Measurements from ENCODE around the gene PDCD6IP.
"Not testable (repeated sequence)": the region's sequence is repeated elsewhere in the genome, so short reads cannot be mapped to it uniquely, and the experiment has no call there.

The PDCD6IP gene, protein sequence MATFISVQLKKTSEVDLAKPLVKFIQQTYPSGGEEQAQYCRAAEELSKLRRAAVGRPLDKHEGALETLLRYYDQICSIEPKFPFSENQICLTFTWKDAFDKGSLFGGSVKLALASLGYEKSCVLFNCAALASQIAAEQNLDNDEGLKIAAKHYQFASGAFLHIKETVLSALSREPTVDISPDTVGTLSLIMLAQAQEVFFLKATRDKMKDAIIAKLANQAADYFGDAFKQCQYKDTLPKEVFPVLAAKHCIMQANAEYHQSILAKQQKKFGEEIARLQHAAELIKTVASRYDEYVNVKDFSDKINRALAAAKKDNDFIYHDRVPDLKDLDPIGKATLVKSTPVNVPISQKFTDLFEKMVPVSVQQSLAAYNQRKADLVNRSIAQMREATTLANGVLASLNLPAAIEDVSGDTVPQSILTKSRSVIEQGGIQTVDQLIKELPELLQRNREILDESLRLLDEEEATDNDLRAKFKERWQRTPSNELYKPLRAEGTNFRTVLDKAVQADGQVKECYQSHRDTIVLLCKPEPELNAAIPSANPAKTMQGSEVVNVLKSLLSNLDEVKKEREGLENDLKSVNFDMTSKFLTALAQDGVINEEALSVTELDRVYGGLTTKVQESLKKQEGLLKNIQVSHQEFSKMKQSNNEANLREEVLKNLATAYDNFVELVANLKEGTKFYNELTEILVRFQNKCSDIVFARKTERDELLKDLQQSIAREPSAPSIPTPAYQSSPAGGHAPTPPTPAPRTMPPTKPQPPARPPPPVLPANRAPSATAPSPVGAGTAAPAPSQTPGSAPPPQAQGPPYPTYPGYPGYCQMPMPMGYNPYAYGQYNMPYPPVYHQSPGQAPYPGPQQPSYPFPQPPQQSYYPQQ

DNA sequence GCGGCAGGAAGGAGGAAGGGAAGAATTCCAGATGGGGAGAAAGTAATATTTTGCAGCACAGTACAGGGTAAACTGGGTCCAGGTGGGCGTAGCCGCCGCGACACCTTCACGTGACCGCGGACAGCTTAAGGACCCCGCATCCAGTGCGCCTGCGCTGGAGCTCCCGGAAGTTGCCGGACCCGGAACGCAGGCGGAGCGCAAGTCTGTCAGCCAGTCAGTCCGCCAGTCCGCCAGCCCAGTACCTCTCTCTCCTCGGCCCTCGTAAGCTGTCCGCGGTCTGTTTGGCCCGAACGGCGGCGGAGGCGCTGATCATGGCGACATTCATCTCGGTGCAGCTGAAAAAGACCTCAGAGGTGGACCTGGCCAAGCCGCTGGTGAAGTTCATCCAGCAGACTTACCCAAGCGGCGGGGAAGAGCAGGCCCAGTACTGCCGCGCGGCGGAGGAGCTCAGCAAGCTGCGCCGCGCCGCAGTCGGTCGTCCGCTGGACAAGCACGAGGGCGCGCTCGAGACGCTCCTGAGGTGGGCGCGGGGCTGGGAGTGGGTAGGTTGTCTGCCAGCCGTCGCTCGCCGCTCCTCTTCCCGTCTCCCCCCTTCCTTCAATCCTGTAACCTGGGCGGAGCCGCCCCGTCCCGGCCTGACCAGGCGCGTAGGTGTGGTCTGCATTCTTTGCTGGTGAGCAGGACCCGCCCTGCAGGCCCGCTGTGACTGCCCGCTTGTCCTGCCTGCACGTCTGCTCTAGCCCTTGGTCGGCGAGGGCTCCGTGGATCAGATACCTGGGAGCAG, at the start of gene PDCD6IP:
PDCD6IP (plus strand) TSS at position 213 of the 784 bp plus-strand sequence; CDS start at position 312, 99 bp downstream.
- peak; percentile 90 to 91 for DNase-seq

DNA sequence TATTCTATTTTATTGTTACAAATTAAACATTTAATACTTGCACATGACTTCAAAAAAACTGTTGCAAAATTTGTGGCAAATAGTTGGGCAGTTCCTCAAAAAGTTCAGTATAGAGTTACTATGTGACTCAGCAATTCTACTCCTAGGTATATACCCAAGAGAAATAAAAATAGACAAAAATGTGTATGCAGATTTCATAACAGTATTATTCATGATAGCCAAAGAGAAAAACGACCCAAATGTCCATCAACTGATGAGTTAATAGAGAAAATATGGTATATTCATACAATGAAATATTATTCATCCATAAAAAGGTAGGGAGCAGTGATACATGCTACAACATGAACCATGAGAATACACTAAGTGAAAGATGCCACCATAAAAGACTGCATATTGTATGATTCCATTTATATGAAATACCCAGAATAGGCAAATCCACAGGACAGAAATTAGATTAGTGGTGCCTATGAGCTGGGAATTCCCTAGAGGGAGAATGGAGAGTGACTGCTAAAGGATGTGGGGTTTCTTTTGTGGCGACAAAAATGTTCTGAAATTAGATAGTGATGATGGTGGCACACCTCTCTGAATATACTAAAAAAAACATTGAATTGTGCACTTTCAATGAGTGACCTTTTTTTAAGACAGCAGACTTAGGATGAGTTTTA, 48.8 kb upstream of the PDCD6IP start:
- no peak for DNase-seq

DNA sequence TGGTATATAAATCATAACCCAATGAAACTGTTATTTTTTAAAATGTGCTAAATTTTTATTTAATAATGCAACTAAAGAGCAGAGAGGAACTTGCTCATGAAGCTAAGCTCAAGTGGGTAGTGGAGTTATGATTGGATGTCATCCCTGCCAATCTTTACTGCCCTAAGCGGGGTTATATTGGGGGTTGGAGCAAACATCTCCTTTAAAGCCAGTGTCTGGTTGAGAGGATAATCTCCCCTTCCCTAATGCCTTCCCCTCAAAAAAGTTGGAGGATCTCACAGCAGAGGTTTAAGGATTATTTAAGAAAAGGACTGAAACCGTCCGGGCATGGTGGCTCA, 48.2 kb upstream of the PDCD6IP start:
- no peak for DNase-seq

DNA sequence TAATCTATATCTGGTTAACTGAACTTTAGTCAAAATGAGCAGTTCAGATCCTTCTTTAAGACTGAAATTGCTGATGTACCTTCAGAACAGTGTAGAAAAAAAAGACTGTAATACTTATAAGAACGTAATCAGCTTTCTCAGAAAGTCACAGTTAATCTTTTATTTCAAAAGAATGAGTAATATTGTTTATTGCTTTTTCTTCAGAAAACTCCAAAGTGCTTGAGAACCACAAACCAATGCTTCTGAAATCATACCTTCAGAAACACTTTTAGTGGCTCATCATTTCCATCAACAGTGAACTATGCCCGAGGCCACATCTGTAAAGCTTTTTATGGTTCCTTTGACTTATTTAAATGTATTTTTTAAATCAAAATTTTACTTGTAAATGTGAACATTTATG, 47.1 kb upstream of the PDCD6IP start:
- no peak for DNase-seq

DNA sequence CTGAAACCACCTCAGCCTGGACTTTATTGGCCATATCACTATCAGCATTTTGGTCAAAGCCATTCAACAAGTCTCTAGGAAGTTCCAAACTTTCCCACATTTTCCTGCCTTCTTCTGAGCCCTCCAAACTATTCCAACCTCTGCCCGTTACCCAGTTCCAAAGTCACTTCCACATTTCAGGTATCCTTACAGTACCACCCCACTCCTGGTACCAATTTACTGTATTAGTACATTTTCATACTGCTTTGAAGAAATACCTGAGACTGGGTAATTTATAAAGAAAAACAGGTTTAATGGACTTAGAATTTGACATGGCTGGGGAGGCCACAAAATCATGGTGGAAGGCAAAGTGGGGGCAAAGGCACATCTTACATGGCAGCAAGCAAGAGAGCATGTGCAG, 44.0 kb upstream of the PDCD6IP start:
- not testable (repeated sequence) for DNase-seq

DNA sequence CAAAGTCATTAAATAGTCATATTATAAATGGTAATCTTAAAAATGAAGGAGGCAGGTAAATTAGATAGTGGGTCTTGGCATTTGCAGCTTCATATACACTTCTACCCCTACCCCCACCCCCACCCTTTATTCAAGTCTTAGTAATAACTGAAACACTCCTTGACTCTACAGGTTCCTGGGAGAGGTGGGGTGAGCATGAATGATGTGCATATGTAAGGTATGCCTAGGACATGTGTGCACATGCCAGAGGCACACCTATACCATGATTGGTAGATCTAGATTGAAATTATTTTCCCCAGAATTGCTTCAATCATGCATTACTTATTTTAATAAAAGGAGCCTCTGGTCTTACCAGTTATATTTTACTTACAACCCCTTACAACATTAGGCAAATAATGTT, 40.1 kb upstream of the PDCD6IP start:
- DNase-seq = no peak

DNA sequence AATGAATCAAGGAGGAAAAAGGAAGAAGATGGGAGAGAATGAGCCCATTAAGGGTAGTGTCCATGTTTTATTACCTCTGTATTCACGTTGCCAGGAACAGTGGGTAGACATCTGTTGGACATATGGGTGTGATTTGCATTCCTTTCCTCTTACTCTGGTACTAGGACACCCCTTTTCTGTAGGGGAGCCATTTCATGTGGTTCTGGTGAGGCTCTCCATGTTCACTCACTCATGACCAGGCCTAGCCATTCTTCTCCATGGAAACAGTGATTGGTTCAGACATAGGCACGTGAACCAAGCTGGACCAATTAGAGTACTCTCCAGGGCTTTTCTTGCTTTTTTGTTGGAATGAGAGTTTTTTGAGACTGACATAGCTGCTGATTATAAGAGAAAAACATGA, 39.6 kb upstream of the PDCD6IP start:
- no peak for DNase-seq

DNA sequence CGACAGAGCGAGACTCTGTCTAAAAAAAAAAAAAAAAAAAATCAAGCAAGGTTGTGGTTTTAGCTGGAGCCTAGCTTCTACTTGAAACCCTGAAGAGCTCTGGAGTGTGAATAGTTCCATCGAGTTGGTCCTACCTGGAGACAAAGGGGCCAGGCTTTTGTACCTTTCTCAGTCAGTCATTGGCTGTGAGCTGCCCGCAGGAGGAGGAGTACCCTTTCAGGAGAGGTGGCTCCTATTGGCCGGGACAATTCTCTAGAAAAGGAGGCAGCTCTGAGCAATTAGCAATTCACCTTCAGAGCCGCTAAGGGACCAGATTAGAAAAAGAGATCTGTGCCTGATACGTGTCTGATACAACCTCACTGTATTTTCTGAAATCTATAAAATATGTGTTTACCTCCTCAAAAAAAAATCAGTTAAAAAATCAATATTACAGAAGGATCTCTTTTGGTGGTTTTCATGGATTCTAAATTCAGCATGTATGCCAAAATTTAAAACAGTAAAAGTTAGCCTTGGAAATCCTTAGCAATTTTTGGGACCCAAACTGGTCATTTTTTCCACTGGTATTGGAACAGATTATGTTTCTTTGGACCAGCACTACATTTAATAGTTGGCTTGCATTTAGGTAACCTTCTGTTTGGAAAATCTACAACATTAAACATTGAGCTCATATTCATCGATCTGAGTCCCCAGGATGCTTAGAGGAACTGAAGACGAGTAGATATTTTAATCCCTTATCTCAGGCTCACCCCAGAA, 29.7 kb upstream of the PDCD6IP start:
- no peak for DNase-seq

DNA sequence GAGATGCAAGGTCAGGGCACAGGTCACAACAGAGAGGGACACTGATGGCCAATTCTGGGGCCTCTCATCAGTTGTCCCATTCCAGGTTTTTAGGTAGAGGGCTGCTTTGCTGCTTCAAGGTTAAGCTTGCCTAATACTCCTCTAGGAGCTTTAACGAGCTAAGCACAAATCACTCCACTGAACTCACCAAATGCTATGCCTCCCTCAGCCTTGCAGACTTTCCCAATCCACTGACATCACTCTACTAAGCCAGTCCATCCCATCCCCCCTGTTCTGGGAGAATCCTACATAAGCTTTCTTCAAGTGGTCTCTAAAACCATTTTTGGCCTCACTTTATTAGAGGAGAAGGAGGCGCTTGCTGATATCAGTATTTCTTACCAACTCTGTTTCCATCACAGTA, 24.8 kb upstream of the PDCD6IP start:
- DNase-seq = no peak

DNA sequence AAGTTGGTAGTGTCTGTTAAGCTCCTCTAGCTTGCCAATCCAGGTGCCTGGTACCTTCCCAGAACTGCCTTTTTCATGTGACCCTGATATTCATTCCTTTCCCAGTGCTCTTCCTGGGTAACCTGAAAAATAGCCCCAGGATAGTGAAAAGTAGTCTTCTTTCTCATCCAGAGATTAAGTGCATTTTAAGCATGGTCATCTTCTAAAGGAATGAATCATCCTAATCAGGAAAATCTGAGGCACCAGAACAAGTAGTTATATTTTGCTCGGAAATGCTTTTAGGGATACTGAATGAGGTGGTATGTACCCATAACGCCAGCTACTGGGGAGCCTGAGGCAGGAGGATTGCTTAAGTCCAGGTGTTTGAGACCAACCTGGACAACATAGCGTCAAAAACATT, 23.1 kb upstream of the PDCD6IP start:
- no peak for DNase-seq

DNA sequence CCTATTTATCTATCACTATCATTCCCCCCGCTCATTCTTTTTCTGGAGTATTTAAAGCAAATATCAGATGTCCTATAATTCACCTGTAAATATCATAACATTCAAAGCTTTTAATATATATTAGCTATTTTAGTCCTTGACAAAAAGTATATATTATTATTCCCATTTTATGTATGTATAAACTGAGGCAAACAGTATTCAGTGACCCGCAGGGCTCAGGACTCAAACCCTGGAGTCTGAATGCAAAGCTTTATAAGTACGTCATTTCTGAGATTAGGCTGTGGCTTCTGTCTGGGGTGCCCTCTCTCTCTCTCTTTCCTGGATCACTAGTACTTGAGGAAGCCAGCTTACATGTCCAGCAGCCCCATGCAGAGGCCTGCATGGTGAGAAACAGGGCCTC, 20.4 kb upstream of the PDCD6IP start:
- DNase-seq = no peak

DNA sequence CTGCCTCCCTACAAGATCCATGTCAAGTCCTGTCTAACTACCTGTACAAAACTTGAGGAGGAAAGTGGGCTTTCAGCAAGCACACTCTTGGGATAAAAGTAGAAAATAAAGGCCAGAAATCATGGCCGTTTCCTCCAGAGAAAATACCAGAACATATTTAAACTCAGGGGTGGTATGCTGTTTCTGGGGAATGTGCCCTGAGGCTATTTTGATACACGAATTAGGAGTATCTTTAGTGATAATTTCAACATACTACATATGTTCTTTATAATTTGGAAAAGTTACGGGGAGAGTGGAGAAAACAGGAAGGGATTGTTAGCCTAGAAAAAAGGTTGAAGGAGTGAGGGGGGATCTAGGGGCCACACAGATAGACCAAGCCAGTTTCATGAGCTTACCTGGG, 18.7 kb upstream of the PDCD6IP start:
- no peak for DNase-seq

DNA sequence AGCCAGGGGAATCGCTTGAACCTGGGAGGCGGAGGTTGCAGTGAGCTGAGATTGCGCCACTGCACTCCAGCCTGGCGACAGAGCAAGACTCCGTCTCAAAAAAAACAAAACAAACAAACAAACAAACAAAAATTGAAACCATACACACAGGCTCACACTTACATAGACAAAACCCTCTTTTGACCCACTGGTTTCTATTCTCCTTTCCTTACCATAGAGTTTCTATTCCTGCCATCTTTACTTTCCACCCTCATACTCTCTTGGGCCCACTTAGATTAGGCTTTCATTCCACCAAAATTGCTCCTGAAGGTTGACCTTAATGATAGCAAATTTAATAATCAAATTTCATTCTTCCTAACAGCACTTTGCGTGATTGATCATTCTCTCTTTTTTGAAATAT, 17.0 kb upstream of the PDCD6IP start:
- DNase-seq = not testable (repeated sequence)

DNA sequence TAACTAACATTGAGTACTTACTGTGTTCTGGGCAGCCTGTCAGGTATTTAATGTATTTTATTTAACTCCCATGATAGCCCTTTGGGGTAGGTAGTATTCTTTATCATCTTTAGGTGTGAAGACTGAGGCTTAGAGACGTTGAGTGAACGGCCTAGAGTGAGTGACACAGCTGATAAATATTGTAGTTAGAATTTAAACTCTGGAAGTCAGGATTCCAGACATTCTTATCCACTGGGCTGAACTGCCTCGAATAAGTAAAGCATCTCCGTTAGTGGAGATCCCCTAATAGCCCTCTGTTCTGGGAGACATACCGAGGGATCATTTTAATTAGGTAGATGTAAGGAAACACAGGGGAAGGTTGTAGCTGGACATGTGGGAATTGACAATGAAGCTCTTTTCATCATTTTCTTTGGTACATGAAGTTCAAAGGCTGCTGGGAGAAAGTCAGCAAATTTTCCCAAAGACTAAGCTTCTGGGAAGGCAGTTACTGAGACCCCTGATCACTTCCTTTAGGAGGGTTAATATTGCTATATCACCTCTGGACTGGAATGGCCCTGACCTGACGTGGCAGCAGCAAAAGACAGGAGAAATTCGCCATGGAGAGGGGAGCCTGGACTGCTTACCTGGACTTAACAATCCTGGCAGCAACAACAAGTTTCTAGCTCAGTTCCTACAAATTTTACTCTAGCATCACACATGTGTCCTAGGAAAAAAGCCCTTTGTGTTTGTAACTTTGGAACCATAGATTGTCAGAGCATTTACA, 11.7 kb upstream of the PDCD6IP start:
- DNase-seq = no peak

DNA sequence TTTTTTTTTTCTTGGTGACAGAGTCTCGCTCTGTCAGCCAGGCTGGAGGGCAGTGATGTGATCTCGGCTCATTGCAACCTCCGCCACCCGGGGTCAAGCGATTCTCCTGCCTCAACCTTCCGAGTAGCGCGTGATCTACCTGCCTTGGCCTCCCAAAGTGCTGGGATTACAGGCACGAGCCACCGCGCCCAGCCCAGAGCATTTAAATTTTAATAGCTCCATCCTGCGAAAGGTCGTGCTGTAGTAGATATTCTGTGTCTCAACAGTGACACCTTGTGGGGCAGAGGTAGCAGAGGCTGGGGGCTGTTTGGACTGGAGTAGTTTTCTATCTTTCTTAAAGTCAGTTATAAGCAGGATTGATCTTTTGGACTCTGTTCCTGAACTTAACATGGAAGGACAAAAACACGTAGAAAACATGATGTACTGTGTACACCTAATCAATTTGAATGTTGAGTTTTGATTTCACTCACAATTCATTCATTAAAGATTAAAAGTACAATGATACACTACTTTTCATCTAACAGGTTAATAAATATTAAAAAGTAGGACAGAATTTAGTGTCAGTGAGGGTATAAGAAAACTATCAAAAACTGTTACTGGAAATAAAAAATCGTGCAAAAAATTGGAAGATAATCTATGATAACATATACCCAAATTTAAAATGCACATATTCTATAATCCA, 11.0 kb upstream of the PDCD6IP start:
- DNase-seq = peak; percentile 61 to 72

DNA sequence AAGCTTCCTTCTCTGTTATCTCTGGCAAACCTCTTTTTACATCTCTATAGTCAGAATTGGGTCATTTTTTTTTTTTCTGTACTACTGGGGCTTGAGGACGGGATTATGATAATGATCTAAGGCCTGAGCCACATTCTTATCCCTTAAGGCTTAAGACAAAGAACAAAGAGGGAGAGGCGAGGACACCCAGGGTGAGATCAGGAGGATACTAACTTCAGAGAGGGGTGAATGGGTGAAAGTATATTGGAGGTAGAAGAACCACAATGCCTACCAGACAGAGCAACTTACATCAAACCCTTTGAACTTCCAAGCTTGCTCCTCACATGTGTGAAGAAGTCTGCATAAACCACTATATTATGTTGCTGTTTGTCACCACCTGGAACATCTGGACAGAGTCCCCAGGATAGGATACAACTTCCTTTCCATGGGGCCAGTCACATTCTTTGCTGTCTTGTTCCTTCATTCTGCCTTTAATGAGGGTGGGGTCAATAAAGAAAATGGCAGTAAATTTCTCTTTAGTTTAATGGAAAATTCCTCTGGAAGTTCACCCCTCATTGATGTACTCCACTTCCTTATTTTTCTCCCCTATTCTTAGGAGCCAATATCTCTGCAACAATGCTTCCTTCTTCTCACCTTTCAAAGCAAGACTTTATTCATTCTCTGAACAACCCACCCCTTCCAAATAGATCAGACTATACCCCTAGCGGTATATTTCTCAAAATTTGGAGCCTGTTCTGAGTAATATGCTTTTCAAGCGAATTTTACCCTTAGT, 9.1 kb upstream of the PDCD6IP start:
- no peak for DNase-seq

DNA sequence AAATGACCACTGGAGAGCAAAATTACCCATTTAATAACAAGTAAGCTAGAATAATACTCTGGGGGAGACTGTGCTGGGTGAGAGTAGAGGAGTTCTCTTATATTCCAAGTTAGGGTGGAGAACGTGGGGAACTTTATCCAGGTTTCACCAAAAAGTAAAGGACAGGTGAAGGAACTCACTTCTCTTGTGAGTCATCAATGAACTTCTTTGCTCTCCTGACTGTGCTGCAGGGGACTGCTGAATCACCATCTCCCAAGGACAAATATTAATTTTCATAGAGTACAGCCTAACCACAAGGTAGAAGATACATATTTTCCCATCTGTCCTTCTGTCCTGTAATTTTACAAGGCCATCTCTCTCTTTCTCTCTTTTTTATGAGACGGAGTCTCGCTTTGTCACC, 8.3 kb upstream of the PDCD6IP start:
- DNase-seq = no peak

DNA sequence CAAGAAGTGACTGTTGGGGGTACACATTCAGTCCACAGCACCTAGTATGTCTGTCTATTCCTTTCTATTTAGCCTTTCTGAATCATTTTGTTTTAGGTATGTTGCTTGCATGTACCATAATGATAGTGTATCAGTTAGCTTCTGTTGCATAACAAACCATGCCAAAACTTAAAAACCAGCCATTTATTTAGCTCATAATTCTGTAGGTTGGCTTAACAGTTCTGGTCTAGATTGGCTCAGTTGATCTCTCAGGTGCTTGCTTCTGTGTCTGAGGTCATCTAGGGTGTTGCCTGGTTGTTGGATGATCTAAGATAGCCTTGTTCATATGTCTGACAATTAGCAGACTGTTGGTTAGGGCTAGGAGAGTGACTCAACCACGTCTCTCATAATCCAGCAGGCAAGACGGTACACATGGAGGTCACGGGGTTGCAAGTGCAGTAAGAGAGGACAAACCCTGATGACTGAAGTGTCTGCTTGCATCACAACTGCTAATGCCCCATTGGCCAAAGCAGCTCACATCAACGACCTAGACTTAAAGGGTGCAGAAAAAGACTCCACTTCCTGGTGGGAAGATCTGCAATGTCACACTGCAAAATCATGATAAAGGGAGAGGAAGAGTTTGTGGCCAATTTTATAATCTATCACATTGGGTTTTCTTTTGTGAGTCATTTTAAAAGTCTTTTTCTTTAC, 6.8 kb upstream of the PDCD6IP start:
- DNase-seq = peak in 1 of 2 donors; percentile 70
